Suprapubic skin (tissue), 4 donors: Measurements from ENCODE around the gene PPP2R2C. TPM values are rescaled to one million over a fixed set of nuclear protein-coding genes. Genes with fewer than 3 reads are reported as not detected.

Experiments
- DNase-seq, 2 donors: peaks; one replicate each; pipeline ENCODE4 v3.0.0-alpha.2; 2019; ENCODE audit warnings: low spot score in 2 of 2
- H3K27ac ChIP-seq: fragments of 200-600 bp; sonication (generic); one replicate; pipeline ENCODE4 v1.5.1; 2019
- H3K27me3 ChIP-seq: fragments of 200-600 bp; sonication (generic); one replicate; pipeline ENCODE4 v1.5.1; 2019
- H3K36me3 ChIP-seq: fragments of 200-600 bp; sonication (generic); one replicate; pipeline ENCODE4 v1.5.1; 2019
- H3K4me1 ChIP-seq: fragments of 200-600 bp; sonication (generic); one replicate; pipeline ENCODE4 v1.5.1; 2019
- H3K4me3 ChIP-seq: fragments of 200-600 bp; sonication (generic); one replicate; pipeline ENCODE4 v1.5.1; 2019; ENCODE audit warnings: mild to moderate bottlenecking
- H3K9me3 ChIP-seq: fragments of 200-600 bp; sonication (generic); one replicate; pipeline ENCODE4 v1.5.1; 2019
- CTCF ChIP-seq, 2 donors: fragments of 200-600 bp in 1 of 2; fragments of 450-650 bp in 1 of 2; sonication (generic) in 1 of 2; IDR thresholded peaks; one replicate each; pipeline ENCODE4 v1.5.1; 2016 to 2019; ENCODE audit warnings: antibody characterized with exemption in 2 of 2, mild to moderate bottlenecking in 1 of 2, moderate library complexity in 1 of 2
- EP300 ChIP-seq: sonication (generic); formaldehyde crosslinking; IDR thresholded peaks from one replicate; pipeline ENCODE4 v1.6.1; 2017; ENCODE audit warnings: antibody characterized with exemption
- POLR2A ChIP-seq, 2 donors: fragments of 450-650 bp; IDR thresholded peaks; one replicate each; pipeline ENCODE4 v1.6.1; 2017; ENCODE audit warnings: antibody characterized with exemption in 2 of 2, mild to moderate bottlenecking in 2 of 2, moderate library complexity in 2 of 2
- POLR2AphosphoS5 ChIP-seq, 3 donors: sonication (generic); formaldehyde crosslinking; IDR thresholded peaks; one replicate each; pipeline ENCODE4 v1.6.1; 2017; ENCODE audit warnings: antibody characterized with exemption in 3 of 3
- WGBS: methylation state at CpG from one replicate; pipeline ENCODE4 v1.1.5; 2018; 5-methylcytosine and 5-hydroxymethylcytosine counted together
- total RNA-seq, 4 donors: library from RNA; depleted of rRNA; stranded (reverse); fragments of >200 nt; gene quantifications; one replicate each; pipeline ENCODE4 v1.1.0, GENCODE V29; 2016

PPP2R2C gene
- total RNA-seq, 4 donors from 2014 or later, result 42.5 to 81.5 (median 61.0) TPM

DNA sequence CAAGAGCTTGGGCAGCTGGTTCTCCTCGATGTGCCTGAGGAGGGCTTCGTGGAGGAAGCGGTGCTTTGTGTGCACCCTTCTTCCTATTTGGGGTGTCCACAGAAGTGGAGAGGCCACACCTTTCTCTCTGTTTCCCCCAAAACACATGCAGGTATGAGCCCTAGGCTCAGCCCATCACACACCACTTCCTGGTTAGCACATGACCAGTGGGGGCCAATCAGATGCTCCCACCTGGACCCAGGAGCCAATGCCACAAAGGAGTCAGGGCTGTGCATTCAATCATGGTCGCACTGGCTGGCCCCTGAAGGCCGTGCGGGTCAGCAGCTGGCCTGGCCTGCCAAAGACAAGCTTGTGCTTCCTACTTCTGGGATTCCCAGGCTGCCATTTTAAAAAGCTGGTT, 51.4 kb downstream of the PPP2R2C start:
- DNase-seq, result no peak
- no peaks in the 10 kb centered on the region for H3K36me3 ChIP-seq
- H3K4me3 ChIP-seq, result no peak overlapping the region
- no peaks in the 10 kb centered on the region for H3K4me1 ChIP-seq
- 94% methylated on average over 6 of the region's 6 CpGs for WGBS
- TF ChIP-seq POLR2AphosphoS5 (IDR thresholded peaks at IDR 0.05) (no peak), CTCF (IDR thresholded peaks at IDR 0.05) (no peak), POLR2A (IDR thresholded peaks at IDR 0.05) (no peak), EP300 (no peak)
- H3K9me3 ChIP-seq, result no peaks in the 10 kb centered on the region
- H3K27me3 ChIP-seq, result peaks cover 12% of the 10 kb centered on the region
- H3K27ac ChIP-seq, result no peak overlapping the region

DNA sequence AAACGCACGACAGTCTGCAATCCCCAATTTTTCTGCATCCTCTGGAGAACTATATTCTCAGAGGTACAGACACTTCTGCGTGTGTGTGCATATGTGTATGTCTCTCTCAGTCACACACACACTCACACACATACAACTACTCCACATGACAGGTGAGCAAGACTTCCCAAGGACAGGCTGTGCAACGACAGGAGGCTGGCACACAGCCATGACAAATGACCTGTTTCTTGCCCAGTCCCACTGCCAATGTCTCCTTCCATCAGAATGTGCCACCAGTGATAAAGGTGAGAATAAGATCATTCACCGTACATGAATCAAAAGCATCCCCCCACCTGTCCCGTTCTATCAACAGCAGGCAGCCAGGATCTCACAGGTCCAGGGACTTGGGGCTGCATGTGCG, 52.4 kb downstream of the PPP2R2C start:
- no peak overlapping the region for H3K27ac ChIP-seq
- H3K27me3 ChIP-seq, result peaks cover 12% of the 10 kb centered on the region
- no peaks in the 10 kb centered on the region for H3K4me1 ChIP-seq
- no peaks in the 10 kb centered on the region for H3K9me3 ChIP-seq
- 84% methylated on average over 7 of the region's 7 CpGs for WGBS
- H3K36me3 ChIP-seq, result no peaks in the 10 kb centered on the region
- H3K4me3 ChIP-seq, result no peak overlapping the region
- no peak for DNase-seq
- no peak for TF ChIP-seq EP300
- no peak for TF ChIP-seq POLR2A (IDR thresholded peaks at IDR 0.05)
- TF ChIP-seq CTCF (IDR thresholded peaks at IDR 0.05), result no peak
- TF ChIP-seq POLR2AphosphoS5 (IDR thresholded peaks at IDR 0.05), result no peak

GRCh38 chr4:6419452-6420028, 52.9 kb downstream of the PPP2R2C start:
- Histone ChIP-seq H3K27me3 (peaks cover 16% of the 10 kb centered on the region), H3K36me3 (no peaks in the 10 kb centered on the region), H3K9me3 (no peaks in the 10 kb centered on the region), H3K27ac (no peak overlapping the region), H3K4me1 (no peaks in the 10 kb centered on the region), H3K4me3 (no peak overlapping the region)
- 48% methylated on average over 6 of the region's 6 CpGs for WGBS
- TF ChIP-seq POLR2AphosphoS5 (IDR thresholded peaks at IDR 0.05), result no peak
- TF ChIP-seq EP300, result no peak
- no peak for TF ChIP-seq POLR2A (IDR thresholded peaks at IDR 0.05)
- TF ChIP-seq CTCF (IDR thresholded peaks at IDR 0.05), result no peak
- no peak for DNase-seq

DNA sequence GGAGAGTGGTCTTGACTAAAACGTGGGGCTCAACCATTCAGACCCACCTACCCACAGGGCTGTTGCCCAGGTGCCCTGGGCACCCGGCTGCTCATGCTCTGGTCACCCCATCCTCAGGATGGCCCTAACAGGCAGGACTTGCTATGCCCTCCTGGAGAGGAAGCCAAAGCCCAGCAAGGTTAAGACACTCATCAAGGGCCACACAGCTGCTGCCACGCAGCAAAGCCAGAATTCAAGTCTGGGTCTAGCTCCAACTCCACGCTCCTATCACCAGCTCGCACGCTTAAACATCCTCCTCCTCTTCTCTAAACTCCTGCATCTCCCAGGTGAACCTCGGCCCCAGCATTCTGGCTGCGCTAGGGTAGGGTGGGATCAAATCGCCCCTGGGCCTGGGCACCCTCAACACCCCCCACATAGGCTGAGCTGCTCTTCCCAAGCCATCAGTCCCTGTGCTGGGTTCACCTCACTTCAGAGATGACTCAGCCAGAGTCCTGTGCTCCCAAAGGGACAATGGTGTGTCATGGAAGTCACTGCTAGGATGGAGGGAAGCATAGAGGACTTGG, 54.1 kb downstream of the PPP2R2C start:
- H3K9me3 ChIP-seq, result no peaks in the 10 kb centered on the region
- peaks cover 19% of the 10 kb centered on the region for H3K27me3 ChIP-seq
- H3K27ac ChIP-seq, result no peak overlapping the region
- no peak for TF ChIP-seq CTCF (IDR thresholded peaks at IDR 0.05)
- TF ChIP-seq EP300, result no peak
- TF ChIP-seq POLR2A (IDR thresholded peaks at IDR 0.05), result no peak
- TF ChIP-seq POLR2AphosphoS5 (IDR thresholded peaks at IDR 0.05), result no peak
- no peak for DNase-seq
- H3K4me3 ChIP-seq, result no peak overlapping the region
- H3K4me1 ChIP-seq, result no peaks in the 10 kb centered on the region
- WGBS, result 87% methylated on average over 9 of the region's 9 CpGs
- H3K36me3 ChIP-seq, result no peaks in the 10 kb centered on the region

DNA sequence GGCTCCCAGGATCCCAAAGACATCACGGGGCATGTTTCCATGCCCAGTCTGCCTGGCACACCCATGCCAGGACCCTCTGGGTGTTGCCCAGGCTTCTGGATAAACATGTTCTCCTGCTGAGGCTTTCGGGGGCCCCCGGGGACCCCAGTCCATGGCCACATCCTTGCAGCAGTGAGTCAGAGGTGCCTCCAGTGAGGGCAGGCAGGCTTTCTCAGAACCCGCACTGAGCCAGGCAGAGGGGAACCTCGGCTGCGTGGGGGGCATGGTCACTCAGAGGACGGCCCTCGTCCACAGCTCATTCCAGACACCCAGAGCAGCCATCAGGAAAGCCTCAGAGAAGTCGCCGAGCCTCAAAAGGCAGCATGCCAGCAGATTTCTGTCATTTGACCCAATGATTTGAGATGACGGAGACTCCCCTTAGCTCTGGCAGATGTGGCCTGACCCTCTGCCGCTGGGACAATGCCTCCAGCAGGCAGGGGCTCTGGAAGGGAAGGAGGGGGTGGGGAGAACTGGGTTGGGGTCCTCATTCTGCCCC, 54.8 kb downstream of the PPP2R2C start:
- Histone ChIP-seq H3K9me3 (no peaks in the 10 kb centered on the region), H3K27me3 (peaks cover 19% of the 10 kb centered on the region), H3K4me1 (no peaks in the 10 kb centered on the region), H3K27ac (no peak overlapping the region), H3K4me3 (no peak overlapping the region), H3K36me3 (no peaks in the 10 kb centered on the region)
- 48% methylated on average over 7 of the region's 12 CpGs for WGBS
- no peak for DNase-seq
- TF ChIP-seq CTCF (IDR thresholded peaks at IDR 0.05) (no peak), POLR2AphosphoS5 (IDR thresholded peaks at IDR 0.05) (no peak), POLR2A (IDR thresholded peaks at IDR 0.05) (no peak), EP300 (no peak)
